GM20431 (cell line): Measurements from ENCODE around the gene NLE1.
"Not testable (repeated sequence)": the region's sequence is repeated elsewhere in the genome, so short reads cannot be mapped to it uniquely, and the experiment has no call there.

Experiments
- in situ Hi-C: fragments of 300-500 bp; cut with MseI, MboI; formaldehyde crosslinking; loops from one replicate; pipeline ENCODE4 v1.15.0; 2020; ENCODE audit warnings: low sequenced_read_pairs; ENCODE audit not compliant: unreplicated experiment

NLE1 gene

GRCh38 chr17:35141681-35142466 is at the start of gene NLE1:
TSS of gene NLE1 (minus strand) at chr17:35142303. CDS start at chr17:35142275, 28 bp downstream.
- in situ Hi-C loops: loop anchor here (25.0 kb wide), 1 partner anchor 730 kb away; no protein-coding TSS in a partner anchor

GRCh38 chr17:35191001-35191695 is 49.0 kb upstream of the NLE1 start:
- in situ Hi-C loops: no loop called here

- in situ Hi-C loops: no loop called here
Measured at GRCh38 chr17:35189291-35189690, 47.2 kb upstream of the NLE1 start.

DNA sequence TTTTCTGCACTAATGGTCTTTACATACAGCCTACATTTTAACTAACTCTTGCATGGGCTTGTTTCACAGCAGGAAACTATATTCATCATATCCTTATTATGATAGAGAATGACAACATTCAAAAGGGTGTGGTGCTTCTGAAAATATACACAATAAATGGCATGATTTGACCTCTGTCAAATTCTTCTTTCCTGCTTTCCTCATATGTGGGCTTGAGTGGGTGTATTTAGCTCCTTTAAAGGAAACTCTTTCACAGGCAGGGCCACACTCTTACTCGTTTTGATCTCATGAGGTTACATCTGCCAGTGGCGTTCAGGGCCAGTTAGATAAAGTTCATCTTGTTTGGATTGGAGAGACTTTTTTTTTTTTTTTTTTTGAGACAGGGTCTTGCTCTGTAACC is 46.0 kb upstream of the NLE1 start:
- in situ Hi-C loops: no loop called here

- in situ Hi-C loops: no loop called here
Measured at GRCh38 chr17:35187481-35187880, 45.4 kb upstream of the NLE1 start.

DNA sequence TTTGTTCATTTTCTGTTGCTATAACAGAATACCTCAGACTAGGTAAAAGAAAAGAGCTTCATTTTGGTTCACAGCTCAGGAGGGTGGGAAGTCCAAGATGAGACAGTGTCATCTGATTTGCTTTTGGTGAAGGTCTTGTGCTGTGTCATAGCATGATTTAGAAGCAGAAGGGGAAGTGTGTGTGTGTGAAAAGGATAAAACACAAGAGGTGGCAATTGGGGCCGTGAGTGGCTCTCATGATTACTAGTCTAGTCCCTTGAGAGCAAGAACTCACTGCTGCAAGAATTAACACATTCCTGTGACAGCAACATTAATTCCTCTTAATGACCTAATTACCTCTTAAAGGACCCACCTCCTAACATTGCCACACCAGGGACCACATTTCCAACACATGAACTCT is 43.7 kb upstream of the NLE1 start:
- in situ Hi-C loops: no loop called here

DNA sequence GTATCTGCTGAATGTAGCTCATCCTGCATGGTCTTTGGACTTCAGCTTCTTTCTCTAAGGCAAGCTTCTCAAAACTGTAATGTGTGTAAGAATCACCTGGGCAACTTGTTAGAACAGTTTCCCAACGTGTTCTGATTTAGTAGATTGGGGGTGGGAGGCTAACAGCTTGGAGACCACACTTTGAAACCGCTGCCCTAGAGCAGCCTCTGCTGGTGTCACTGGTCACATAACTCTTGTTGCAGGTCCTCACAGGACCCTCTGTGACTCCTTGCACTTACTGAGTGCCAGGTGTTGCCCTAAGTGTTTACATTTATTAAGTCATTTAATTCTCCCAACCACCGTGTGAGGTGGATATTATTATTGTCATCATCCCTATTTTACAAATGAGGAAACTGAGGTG is 42.2 kb upstream of the NLE1 start:
- in situ Hi-C loops: no loop called here

GRCh38 chr17:35183332-35183731 is 41.2 kb upstream of the NLE1 start:
- in situ Hi-C loops: no loop called here

DNA sequence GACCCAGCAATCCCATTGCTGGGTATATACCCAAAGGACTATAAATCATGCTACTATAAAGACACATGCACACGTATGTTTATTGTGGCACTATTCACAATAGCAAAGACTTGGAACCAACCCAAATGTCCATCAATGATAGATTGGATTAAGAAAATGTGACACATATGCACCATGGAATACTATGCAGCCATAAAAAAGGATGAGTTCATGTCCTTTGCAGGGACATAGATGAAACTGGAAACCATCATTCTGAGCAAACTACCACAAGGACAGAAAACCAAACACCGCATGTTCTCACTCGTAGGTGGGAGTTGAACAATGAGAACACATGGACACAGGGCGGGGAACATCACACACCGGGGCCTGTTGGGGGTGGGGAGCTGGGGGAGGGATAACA is 37.3 kb upstream of the NLE1 start:
- in situ Hi-C loops: not testable (repeated sequence)

GRCh38 chr17:35176897-35177296 is 34.8 kb upstream of the NLE1 start:
- in situ Hi-C loops: no loop called here

GRCh38 chr17:35175638-35176415 is 33.7 kb upstream of the NLE1 start:
- in situ Hi-C loops: no loop called here

DNA sequence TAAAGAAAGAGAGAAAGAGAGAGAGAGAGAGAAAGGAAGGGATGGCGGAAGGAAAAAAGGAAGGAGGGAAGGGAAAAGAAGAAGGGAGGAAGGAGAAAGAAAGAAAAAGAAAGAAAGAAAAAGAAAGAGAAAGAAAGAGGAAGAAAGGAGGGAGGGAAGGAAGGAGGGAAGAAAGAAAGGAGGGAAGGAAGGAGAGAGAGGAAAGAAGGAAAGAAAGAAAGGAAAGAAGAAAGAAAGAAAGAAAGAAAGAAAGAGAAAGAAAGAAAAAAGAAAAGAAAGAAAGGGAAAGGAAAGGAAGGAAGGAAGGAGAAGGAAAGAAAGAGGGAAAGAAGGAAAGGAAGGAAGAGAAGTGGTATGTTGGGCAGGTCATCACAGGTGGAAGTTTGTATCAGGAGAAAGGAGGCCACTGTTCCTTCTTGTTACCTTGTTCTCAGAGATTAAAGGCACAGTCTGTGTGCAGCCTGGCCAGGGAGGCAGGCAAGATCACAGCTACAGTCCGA is 32.8 kb upstream of the NLE1 start:
- in situ Hi-C loops: loop anchor here (25.0 kb wide), 2 partner anchors 362 to 562 kb away; partner anchors contain the start of genes RASL10B and SLFN12L

DNA sequence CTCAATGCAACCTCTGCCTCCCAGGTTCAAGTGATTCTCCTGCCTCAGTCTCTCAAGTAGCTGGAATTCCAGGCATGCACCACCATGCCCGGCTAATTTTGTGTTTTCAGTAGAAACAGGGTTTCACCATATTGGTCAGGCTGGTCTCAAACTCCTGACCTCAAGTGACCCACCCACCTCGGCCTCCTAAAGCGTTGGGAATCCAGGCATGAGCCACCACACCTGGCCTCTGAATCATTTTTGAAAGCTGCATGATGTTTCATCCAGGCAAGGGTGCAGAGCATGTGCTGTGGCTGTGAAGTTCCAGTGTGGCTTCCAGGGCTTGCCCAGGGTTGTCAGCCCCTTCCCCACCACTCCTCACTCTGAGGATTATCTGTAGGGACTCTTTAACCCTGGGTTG is 30.2 kb upstream of the NLE1 start:
- in situ Hi-C loops: loop anchor here (25.0 kb wide), 2 partner anchors 365 to 565 kb away; partner anchors contain the start of genes RASL10B and SLFN12L

DNA sequence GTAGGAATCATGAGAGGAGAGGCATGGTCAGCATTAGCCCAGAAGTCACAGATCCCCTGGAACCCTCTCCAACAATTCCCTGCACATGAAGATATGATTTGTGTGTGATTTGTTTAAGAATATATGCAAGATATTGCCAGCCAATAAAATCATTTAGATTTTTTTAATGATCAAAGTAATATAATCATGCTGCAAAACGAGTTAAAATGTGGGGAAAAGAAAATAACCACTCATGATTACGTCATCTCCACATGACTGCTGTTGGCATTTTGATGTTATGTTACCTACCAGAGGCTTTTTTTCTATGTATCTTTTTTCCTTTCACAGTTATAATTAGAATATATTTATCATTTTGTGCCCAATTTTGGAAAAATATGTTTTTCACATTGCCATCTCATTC is 29.7 kb upstream of the NLE1 start:
- in situ Hi-C loops: loop anchor here (25.0 kb wide), 2 partner anchors 365 to 565 kb away; partner anchors contain the start of genes RASL10B and SLFN12L

GRCh38 chr17:35170968-35171771 is 29.1 kb upstream of the NLE1 start:
- in situ Hi-C loops: loop anchor here (25.0 kb wide), 2 partner anchors 366 to 566 kb away; partner anchors contain the start of genes RASL10B and SLFN12L

DNA sequence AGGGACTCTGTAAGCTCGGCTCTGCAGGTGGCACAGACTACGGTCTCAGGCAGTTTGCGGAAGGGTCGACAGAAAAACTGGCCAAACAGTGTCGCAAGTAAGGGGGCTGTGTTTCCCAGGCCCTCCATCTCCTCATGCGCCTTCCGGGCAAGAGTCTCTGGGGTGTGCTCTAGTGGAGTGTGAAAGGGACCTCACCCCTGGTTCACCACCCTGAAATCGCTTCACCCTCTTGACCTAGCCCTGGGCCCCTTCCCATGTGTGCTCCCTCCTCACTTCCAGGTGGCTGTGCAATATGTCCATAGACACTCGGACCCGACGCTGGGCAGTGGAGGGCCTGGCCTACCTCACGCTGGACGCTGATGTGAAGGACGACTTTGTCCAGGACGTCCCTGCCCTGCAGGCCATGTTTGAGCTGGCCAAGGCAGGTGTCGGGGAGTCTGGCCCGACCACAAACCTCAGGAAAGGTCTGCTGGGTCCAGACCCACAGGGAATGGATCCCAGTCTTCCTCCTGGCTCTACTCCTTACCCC is 27.8 kb upstream of the NLE1 start:
- in situ Hi-C loops: loop anchor here (25.0 kb wide), 2 partner anchors 367 to 567 kb away; partner anchors contain the start of genes RASL10B and SLFN12L

- in situ Hi-C loops: loop anchor here (25.0 kb wide), 2 partner anchors 370 to 570 kb away; partner anchors contain the start of genes RASL10B and SLFN12L
Measured at GRCh38 chr17:35167666-35168065, 25.6 kb upstream of the NLE1 start.

DNA sequence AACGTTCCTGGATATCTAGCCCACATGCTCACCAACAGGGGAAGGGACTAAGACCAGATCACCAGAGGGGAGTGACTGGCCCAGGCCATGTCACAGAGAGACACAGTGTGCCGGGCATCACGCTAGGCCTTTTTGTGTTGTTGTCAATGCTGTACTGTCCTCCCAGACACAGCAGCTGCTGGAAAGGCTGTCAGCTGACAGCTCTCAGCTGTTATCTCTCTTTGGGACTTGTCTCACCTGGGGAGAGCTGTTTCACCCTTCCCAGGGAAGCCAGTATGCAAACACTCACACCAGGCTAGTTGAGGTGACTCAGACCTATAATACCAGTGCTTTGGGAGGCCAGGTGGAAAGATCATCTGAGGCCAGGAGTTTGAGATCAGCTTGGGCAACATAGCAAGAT is 24.9 kb upstream of the NLE1 start:
- in situ Hi-C loops: loop anchor here (25.0 kb wide), 2 partner anchors 370 to 570 kb away; partner anchors contain the start of genes RASL10B and SLFN12L

GRCh38 chr17:35166526-35166925 is 24.4 kb upstream of the NLE1 start:
- in situ Hi-C loops: loop anchor here (25.0 kb wide), 2 partner anchors 371 to 571 kb away; partner anchors contain the start of genes RASL10B and SLFN12L
